Measurements from ENCODE around the gene PCDHGB5. TPM values are rescaled to one million over a fixed set of nuclear protein-coding genes. Genes with fewer than 3 reads are reported as not detected.
"Not testable (repeated sequence)": the region's sequence is repeated elsewhere in the genome, so short reads cannot be mapped to it uniquely, and the experiment has no call there.

PCDHGB5 gene
- 2.0 and 3.7 TPM in 2 replicates for total RNA-seq (ENCODE audit: low replicate concordance)

DNA sequence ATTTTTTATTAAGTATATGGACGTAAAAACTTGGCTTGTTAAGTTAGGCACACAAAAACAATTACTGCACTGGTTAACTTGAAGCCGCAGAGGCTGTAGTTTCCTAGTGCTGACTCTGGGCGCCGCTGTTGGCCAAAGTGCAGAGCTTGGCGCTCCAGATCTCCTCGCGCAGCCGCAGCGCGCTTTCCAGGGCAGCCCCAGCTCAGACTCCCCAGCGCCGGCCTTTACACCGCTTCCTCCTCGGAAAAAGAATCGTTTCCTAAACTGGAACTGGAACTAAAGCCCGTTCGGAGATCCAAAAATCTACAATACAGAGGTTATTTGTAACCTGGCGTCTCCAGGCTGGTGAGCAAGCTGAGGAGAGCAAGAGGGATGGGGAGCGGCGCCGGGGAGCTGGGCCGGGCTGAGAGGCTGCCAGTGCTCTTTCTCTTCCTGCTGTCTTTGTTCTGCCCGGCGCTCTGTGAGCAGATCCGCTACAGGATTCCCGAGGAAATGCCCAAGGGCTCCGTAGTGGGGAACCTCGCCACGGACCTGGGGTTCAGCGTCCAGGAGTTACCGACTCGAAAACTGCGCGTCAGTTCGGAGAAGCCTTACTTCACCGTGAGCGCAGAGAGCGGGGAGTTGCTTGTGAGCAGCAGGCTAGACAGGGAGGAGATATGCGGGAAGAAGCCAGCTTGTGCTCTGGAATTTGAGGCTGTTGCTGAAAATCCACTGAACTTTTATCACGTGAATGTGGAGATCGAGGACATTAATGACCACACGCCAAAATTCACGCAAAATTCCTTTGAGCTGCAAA, at the start of gene PCDHGB5:
Gene PCDHGB5, plus strand, starts transcription at position 192 of the 796 bp plus-strand sequence. Its CDS starts 181 bp downstream, at position 373.
- not testable (repeated sequence) for H3K4me3 ChIP-seq

DNA sequence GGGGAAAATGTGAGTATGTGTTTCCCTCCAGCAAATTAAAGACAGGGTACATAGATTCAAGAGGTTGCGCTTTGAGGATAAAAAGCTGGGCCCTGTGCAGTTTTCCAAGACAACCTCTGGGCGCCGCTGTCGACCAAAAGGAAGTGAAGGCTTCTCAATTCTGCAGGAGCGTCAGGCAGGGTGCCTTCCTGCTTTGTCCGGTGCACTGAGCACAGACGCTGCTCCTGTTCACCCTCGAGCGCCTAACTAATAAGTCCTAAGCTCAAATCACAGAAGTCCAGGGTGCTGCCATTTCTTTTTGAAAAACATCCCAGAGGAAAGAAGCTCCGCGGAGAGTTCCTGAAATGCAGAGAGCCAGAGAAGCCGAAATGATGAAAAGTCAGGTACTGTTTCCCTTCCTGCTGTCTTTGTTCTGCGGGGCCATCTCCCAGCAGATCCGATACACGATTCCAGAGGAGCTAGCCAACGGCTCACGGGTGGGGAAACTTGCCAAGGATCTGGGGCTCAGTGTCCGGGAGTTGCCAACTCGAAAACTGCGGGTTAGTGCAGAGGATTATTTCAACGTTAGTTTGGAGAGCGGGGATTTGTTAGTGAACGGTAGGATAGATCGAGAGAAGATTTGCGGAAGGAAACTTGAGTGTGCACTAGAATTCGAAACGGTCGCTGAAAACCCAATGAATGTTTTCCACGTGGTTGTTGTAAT, 47.7 kb upstream of the PCDHGB5 start, which contains the start of gene PCDHGB1:
Gene PCDHGB1, plus strand, starts transcription at position 183 of the 703 bp plus-strand sequence. Its CDS starts 162 bp downstream, at position 345.
- no peaks in the 10 kb centered on the region for H3K4me1 Mint-ChIP-seq
- Histone ChIP-seq H3K4me3 (peak within 1 kb of the TSS; percentile 0), H2AFZ (replicated peaks) (peak within 1 kb of the TSS; percentile 99), H3K79me2 (ENCODE audit: low read depth) (no peaks in the 10 kb centered on the region), H3K4me1 (no peaks in the 10 kb centered on the region), H3K9ac (no peak within 1 kb of the TSS), H3K9me3 (ENCODE audit: low read depth) (peaks cover 5% of the 10 kb centered on the region), H3F3A (ENCODE audit: low read depth) (no peaks in the 10 kb centered on the region), H4K20me1 (ENCODE audit: low read depth) (no peaks in the 10 kb centered on the region), H3K4me2 (peak within 1 kb of the TSS; percentile 42), H3K27me3 (no peaks in the 10 kb centered on the region), H3K36me3 (no peaks in the 10 kb centered on the region), H3K27ac (no peak within 1 kb of the TSS)
- no peaks in the 10 kb centered on the region for H3K27me3 Mint-ChIP-seq (ENCODE audit: insufficient read depth, low read depth)
- no peak within 1 kb of the TSS for H3K27ac Mint-ChIP-seq
- TF ChIP-seq EZH2phosphoT487 (IDR thresholded peaks at IDR 0.05) (no peak), CTCF (IDR thresholded peaks at IDR 0.05) (peak; percentile 63), EZH2 (IDR thresholded peaks at IDR 0.05) (no peak)
- peaks cover 53% of the 10 kb centered on the region for H3K9me3 Mint-ChIP-seq
- H3K4me3 Mint-ChIP-seq, result no peak within 1 kb of the TSS
- peak; percentile 76 for DNase-seq (ENCODE audit: low spot score)
- peaks cover 9% of the 10 kb centered on the region for H3K36me3 Mint-ChIP-seq

More for the DNA sequence above, at the start of gene PCDHGB5:
- H3K27ac Mint-ChIP-seq; H3K36me3 Mint-ChIP-seq; DNase-seq (ENCODE audit: low spot score); H3F3A ChIP-seq (ENCODE audit: low read depth); H3K9ac ChIP-seq; H3K4me2 ChIP-seq; H3K27me3 Mint-ChIP-seq (ENCODE audit: insufficient read depth, low read depth); H3K4me1 Mint-ChIP-seq; H3K27ac ChIP-seq; H2AFZ ChIP-seq (replicated peaks); H3K79me2 ChIP-seq (ENCODE audit: low read depth); H4K20me1 ChIP-seq (ENCODE audit: low read depth); H3K27me3 ChIP-seq; H3K4me1 ChIP-seq; H3K36me3 ChIP-seq; H3K4me3 Mint-ChIP-seq: not testable (repeated sequence)
- peaks cover 60% of the 10 kb centered on the region for H3K9me3 Mint-ChIP-seq
- H3K9me3 ChIP-seq (ENCODE audit: low read depth), result peaks cover 41% of the 10 kb centered on the region

- H3K4me3 ChIP-seq, result no peak overlapping the region
- Mint-ChIP-seq H3K4me1 (no peaks in the 10 kb centered on the region), H3K36me3 (peaks cover 5% of the 10 kb centered on the region), H3K27ac (no peak overlapping the region), H3K27me3 (ENCODE audit: insufficient read depth, low read depth) (peaks cover 2% of the 10 kb centered on the region), H3K9me3 (peaks cover 56% of the 10 kb centered on the region), H3K4me3 (no peak overlapping the region)
- H3K4me1 ChIP-seq, result no peaks in the 10 kb centered on the region
- no peak overlapping the region for H3K4me2 ChIP-seq
- H3K9me3 ChIP-seq (ENCODE audit: low read depth), result peaks cover 5% of the 10 kb centered on the region
- no peak overlapping the region for H3K9ac ChIP-seq
- no peaks in the 10 kb centered on the region for H3K27me3 ChIP-seq
- TF ChIP-seq EZH2 (IDR thresholded peaks at IDR 0.05) (no peak), CTCF (IDR thresholded peaks at IDR 0.05) (no peak), EZH2phosphoT487 (IDR thresholded peaks at IDR 0.05) (no peak)
- no peak overlapping the region for H3K27ac ChIP-seq
- H3F3A ChIP-seq (ENCODE audit: low read depth), result no peaks in the 10 kb centered on the region
- no peaks in the 10 kb centered on the region for H3K36me3 ChIP-seq
- no peak for DNase-seq (ENCODE audit: low spot score)
- H4K20me1 ChIP-seq (ENCODE audit: low read depth), result no peaks in the 10 kb centered on the region
- H3K79me2 ChIP-seq (ENCODE audit: low read depth), result no peaks in the 10 kb centered on the region
- H2AFZ ChIP-seq (replicated peaks), result no peak overlapping the region
Observed at GRCh38 chr5:141351591-141351990, 46.2 kb upstream of the PCDHGB5 start.

Measured in neural progenitor cell (in vitro differentiated cells).